Activated T-cell treated with anti-CD3 and anti-CD28 coated beads, Interleukin-2, amount 50 U/mL, for 4 hours (primary cell): Measurements from ENCODE around the gene ZDHHC21. TPM values are rescaled to one million over a fixed set of nuclear protein-coding genes. Genes with fewer than 3 reads are reported as not detected.

Source experiments
- total RNA-seq, 3 donors: library from RNA; stranded (reverse); gene quantifications; one replicate each; pipeline ENCODE4 v1.2.1, GENCODE V29; 2021

Gene ZDHHC21
- total RNA-seq, 3 donors from 2014 or later, result 3.4 to 5.0 (median 4.2) TPM

Other genes with a start within 250 kb of the ZDHHC21 start
- not detected for gene CER1, start 29.3 kb upstream of the ZDHHC21 start, total RNA-seq
- gene FREM1, start 217.0 kb upstream of the ZDHHC21 start, total RNA-seq, result under 1 TPM in 2 of 3 donors, not detected in 1; 0.11 to 0.14 TPM